SK-N-SH treated with all-trans-retinoic acid at 6 μM for 48 hours (cell line): ENCODE results near the gene DNAJC17.

Source experiments
- ATAC-seq: fragments of 200-7000 bp; cut with Tn5 transposase; 3 replicates; pipeline ENCODE4 v1.9.1; 2020; ENCODE audit warnings: mild to moderate bottlenecking, moderate library complexity
- ARNTL ChIP-seq: fragments of 450-650 bp; formaldehyde crosslinking; IDR thresholded peaks from 2 replicates; pipeline ENCODE4 v1.5.0; 2020; ENCODE audit warnings: low read depth, mild to moderate bottlenecking, moderate library complexity, borderline replicate concordance
- BACH2 ChIP-seq: fragments of 250-450 bp; sonication (Bioruptor Pico); IDR thresholded peaks from 2 replicates; pipeline ENCODE4 v1.9.0; 2021; ENCODE audit warnings: mild to moderate bottlenecking, borderline replicate concordance
- CREB5 ChIP-seq: fragments of 250-450 bp; sonication (Bioruptor Pico); IDR thresholded peaks from 2 replicates; pipeline ENCODE4 v1.5.1; 2020; ENCODE audit warnings: low read depth, mild to moderate bottlenecking, moderate library complexity
- CSDC2 ChIP-seq: fragments of 250-450 bp; sonication (Bioruptor Pico); IDR thresholded peaks from 2 replicates; pipeline ENCODE4 v1.5.0; 2020; ENCODE audit warnings: mild to moderate bottlenecking, moderate library complexity
- ESRRG ChIP-seq: fragments of 250-450 bp; sonication (Bioruptor Pico); IDR thresholded peaks from 2 replicates; pipeline ENCODE4 v1.6.1; 2021; ENCODE audit warnings: mild to moderate bottlenecking
- GLIS3 ChIP-seq: fragments of 250-450 bp; sonication (Bioruptor Pico); IDR thresholded peaks from 2 replicates; pipeline ENCODE4 v1.5.0; 2020; ENCODE audit warnings: mild to moderate bottlenecking, moderate library complexity
- ISL1 ChIP-seq: fragments of 250-450 bp; sonication (Bioruptor Pico); IDR thresholded peaks from 2 replicates; pipeline ENCODE4 v2.1.2; 2022; ENCODE audit warnings: mild to moderate bottlenecking, moderate library complexity
- OSR1 ChIP-seq: fragments of 250-450 bp; sonication (Bioruptor Pico); IDR thresholded peaks from 2 replicates; pipeline ENCODE4 v1.8.0; 2022; ENCODE audit warnings: moderate library complexity, mild to moderate bottlenecking, inconsistent platforms
- PPARA ChIP-seq: fragments of 250-450 bp; sonication (Bioruptor Pico); IDR thresholded peaks from 2 replicates; pipeline ENCODE4 v1.5.0; 2020; ENCODE audit warnings: mild to moderate bottlenecking, borderline replicate concordance
- RARB ChIP-seq: fragments of 250-450 bp; sonication (Bioruptor Pico); IDR thresholded peaks from 2 replicates; pipeline ENCODE4 v1.8.0; 2021; ENCODE audit warnings: mild to moderate bottlenecking, moderate library complexity
- SNAI2 ChIP-seq: fragments of 250-450 bp; sonication (Bioruptor Pico); IDR thresholded peaks from 2 replicates; pipeline ENCODE4 v1.5.0; 2020; ENCODE audit warnings: mild to moderate bottlenecking, moderate library complexity
- TCF4 ChIP-seq: fragments of 250-450 bp; sonication (Bioruptor Pico); IDR thresholded peaks from 2 replicates; pipeline ENCODE4 v1.8.0; 2021; ENCODE audit warnings: mild to moderate bottlenecking, moderate library complexity, borderline replicate concordance
- TOX ChIP-seq: fragments of 250-450 bp; sonication (Bioruptor Pico); IDR thresholded peaks from 2 replicates; pipeline ENCODE4 v1.8.0; 2021; ENCODE audit warnings: mild to moderate bottlenecking, moderate library complexity, borderline replicate concordance
- ZC3H10 ChIP-seq: fragments of 250-450 bp; sonication (Bioruptor Pico); IDR thresholded peaks from 2 replicates; pipeline ENCODE4 v1.5.1; 2021; ENCODE audit warnings: mild to moderate bottlenecking, moderate library complexity
- ZFP3 ChIP-seq: fragments of 250-450 bp; sonication (Bioruptor Pico); IDR thresholded peaks from 2 replicates; pipeline ENCODE4 v1.5.0; 2020; ENCODE audit warnings: mild to moderate bottlenecking, moderate library complexity
- ZFP30 ChIP-seq: fragments of 450-650 bp; formaldehyde crosslinking; IDR thresholded peaks from 2 replicates; pipeline ENCODE4 v1.5.0; 2022; ENCODE audit warnings: mild to moderate bottlenecking, moderate library complexity
- ZNF565 ChIP-seq: fragments of 450-650 bp; formaldehyde crosslinking; conservative IDR thresholded peaks from 2 replicates; pipeline ENCODE4 v1.5.0; 2020; ENCODE audit warnings: low read depth, mild to moderate bottlenecking, moderate library complexity
- ZNF70 ChIP-seq: fragments of 450-650 bp; formaldehyde crosslinking; IDR thresholded peaks from 2 replicates; pipeline ENCODE4 v1.5.0; 2020; ENCODE audit warnings: mild to moderate bottlenecking, moderate library complexity
- ZNF8 ChIP-seq: fragments of 450-650 bp; formaldehyde crosslinking; IDR thresholded peaks from 2 replicates; pipeline ENCODE4 v1.5.0; 2020; ENCODE audit warnings: mild to moderate bottlenecking, moderate library complexity
- TF ChIP-seq, protein P1 (sequence below): fragments of 250-450 bp; sonication (Bioruptor Pico); IDR thresholded peaks from 2 replicates; pipeline ENCODE4 v1.5.0; 2020; ENCODE audit warnings: mild to moderate bottlenecking, moderate library complexity
- TF ChIP-seq, protein P2 (sequence below): fragments of 250-450 bp; sonication (Bioruptor Pico); IDR thresholded peaks from 2 replicates; pipeline ENCODE4 v1.5.1; 2021; ENCODE audit warnings: mild to moderate bottlenecking, moderate library complexity

DNAJC17 gene

GRCh38 chr15:40841741-40842140, 34.5 kb upstream of the DNAJC17 start (continued):
- TF ChIP-seq, protein P1, sequence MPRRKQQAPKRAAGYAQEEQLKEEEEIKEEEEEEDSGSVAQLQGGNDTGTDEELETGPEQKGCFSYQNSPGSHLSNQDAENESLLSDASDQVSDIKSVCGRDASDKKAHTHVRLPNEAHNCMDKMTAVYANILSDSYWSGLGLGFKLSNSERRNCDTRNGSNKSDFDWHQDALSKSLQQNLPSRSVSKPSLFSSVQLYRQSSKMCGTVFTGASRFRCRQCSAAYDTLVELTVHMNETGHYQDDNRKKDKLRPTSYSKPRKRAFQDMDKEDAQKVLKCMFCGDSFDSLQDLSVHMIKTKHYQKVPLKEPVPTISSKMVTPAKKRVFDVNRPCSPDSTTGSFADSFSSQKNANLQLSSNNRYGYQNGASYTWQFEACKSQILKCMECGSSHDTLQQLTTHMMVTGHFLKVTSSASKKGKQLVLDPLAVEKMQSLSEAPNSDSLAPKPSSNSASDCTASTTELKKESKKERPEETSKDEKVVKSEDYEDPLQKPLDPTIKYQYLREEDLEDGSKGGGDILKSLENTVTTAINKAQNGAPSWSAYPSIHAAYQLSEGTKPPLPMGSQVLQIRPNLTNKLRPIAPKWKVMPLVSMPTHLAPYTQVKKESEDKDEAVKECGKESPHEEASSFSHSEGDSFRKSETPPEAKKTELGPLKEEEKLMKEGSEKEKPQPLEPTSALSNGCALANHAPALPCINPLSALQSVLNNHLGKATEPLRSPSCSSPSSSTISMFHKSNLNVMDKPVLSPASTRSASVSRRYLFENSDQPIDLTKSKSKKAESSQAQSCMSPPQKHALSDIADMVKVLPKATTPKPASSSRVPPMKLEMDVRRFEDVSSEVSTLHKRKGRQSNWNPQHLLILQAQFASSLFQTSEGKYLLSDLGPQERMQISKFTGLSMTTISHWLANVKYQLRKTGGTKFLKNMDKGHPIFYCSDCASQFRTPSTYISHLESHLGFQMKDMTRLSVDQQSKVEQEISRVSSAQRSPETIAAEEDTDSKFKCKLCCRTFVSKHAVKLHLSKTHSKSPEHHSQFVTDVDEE = no peak
- TF ChIP-seq ZNF565 (CRISPR knock-in tag) = no peak
- no peak for TF ChIP-seq ZNF8 (CRISPR knock-in tag)
- no peak for TF ChIP-seq RARB
- no peak for TF ChIP-seq CREB5 (CRISPR knock-in tag)
- TF ChIP-seq TCF4 (CRISPR knock-in tag) = no peak
- no peak for TF ChIP-seq ZFP3 (CRISPR knock-in tag)
- TF ChIP-seq, all 23 proteins: peak for 0

DNA sequence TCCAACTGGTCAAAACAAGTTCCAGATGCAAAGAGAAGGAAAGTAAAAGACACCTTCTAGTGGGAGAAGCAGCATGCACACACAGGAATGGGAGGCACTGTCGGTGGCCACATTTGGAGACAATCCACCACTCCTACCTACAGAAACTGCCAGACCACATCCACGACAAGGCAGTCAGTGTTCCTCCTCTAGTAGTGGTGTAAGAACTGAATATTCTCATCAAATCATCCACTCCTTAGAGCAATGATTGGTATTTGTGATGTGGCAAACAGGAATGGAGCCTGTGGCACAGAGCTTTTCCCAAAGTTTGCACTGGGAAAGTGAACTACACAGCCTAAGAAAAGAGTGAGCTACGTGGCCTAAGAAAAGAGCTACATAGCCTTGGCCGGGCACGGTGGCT, 31.5 kb upstream of the DNAJC17 start:
- ATAC-seq = no peak
- TF ChIP-seq, protein P1 = no peak
- TF ChIP-seq, protein P2, sequence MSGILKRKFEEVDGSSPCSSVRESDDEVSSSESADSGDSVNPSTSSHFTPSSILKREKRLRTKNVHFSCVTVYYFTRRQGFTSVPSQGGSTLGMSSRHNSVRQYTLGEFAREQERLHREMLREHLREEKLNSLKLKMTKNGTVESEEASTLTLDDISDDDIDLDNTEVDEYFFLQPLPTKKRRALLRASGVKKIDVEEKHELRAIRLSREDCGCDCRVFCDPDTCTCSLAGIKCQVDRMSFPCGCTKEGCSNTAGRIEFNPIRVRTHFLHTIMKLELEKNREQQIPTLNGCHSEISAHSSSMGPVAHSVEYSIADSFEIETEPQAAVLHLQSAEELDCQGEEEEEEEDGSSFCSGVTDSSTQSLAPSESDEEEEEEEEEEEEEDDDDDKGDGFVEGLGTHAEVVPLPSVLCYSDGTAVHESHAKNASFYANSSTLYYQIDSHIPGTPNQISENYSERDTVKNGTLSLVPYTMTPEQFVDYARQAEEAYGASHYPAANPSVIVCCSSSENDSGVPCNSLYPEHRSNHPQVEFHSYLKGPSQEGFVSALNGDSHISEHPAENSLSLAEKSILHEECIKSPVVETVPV (CRISPR knock-in tag) = no peak
- TF ChIP-seq ZC3H10 (no peak), ARNTL (no peak), ZNF70 (CRISPR knock-in tag) (no peak), ZFP30 (no peak), ZNF8 (CRISPR knock-in tag) (no peak), OSR1 (CRISPR knock-in tag) (no peak), ZFP3 (CRISPR knock-in tag) (no peak), GLIS3 (no peak), ESRRG (no peak), BACH2 (CRISPR knock-in tag) (no peak), SNAI2 (CRISPR knock-in tag) (no peak), CSDC2 (CRISPR knock-in tag) (no peak), TCF4 (CRISPR knock-in tag) (no peak), RARB (no peak), TOX (no peak), PPARA (CRISPR knock-in tag) (no peak), ISL1 (no peak)

DNA sequence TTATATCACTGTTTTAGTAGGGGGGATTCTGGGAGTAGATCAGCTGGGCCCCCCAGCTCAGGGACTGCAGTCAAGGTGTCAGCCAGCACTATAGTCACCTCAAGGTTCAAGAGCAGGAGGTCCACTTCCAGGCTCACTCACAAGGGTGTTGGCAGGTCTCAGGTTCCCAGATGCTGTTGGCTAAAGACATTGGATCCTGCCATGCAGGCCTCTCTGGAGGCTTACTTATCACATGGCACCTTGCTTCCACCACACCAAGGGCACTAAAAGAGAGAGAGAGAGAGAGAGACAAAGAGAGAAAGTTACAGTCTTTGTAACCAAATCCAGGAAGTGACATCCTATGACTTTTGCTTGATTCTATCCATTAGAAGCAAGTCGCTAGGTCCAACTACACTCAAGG, 28.7 kb upstream of the DNAJC17 start:
- TF ChIP-seq ZFP30 (no peak), ISL1 (no peak), ZC3H10 (no peak), ESRRG (no peak), ZFP3 (CRISPR knock-in tag) (no peak), SNAI2 (CRISPR knock-in tag) (no peak)
- TF ChIP-seq, protein P1 = no peak
- no peak for ATAC-seq
